A549 (cell line): ENCODE measurements around the gene KCNAB2. TPM values are rescaled to one million over a fixed set of nuclear protein-coding genes. Genes with fewer than 3 reads are reported as not detected.
A peak's percentile ranks its signal among the peaks of the same experiment; 100 is the strongest.

ENCODE experiments used
- ATAC-seq, 2 experiments: fragments of 200-7000 bp in 1 of 2; fragments of >200 bp in 1 of 2; cut with Nextera tagmentation in 1 of 2; cut with Tn5 transposase in 1 of 2; 3 replicates each; pipeline versions ENCODE4 v1.8.0 to v1.9.1; 2018 to 2020; ENCODE audit warnings: mild to moderate bottlenecking in 1 of 2, moderate library complexity in 1 of 2
- CTCF ChIA-PET: fragments of 300-600 bp; sonication (Branson Sonifier 250); formaldehyde crosslinking; extraction: SDS; loops from one replicate; lab custom pipeline; 2021; ENCODE audit warnings: antibody characterized with exemption, inconsistent platforms; lab: Yijun Ruan, JAX
- POLR2A ChIA-PET: fragments of 350-600 bp; formaldehyde crosslinking; extraction: SDS; loops from one replicate; lab custom pipeline; 2021; ENCODE audit warnings: antibody characterized with exemption, inconsistent platforms; lab: Yijun Ruan, JAX
- DNase-seq, 2 experiments: peaks; one replicate each; pipeline versions ENCODE4 v3.0.0 to v3.0.0-alpha.2; 2011 to 2016; ENCODE audit warnings: low read depth in 1 of 2, low spot score in 1 of 2
- FAIRE-seq: peaks from 2 replicates; lab custom pipeline; 2011; peaks lifted over from hg19 to GRCh38; lab: Jason Lieb, UNC
- H3K27ac ChIP-seq, 2 experiments: fragments of >200 bp; sonication (Bioruptor Twin); formaldehyde crosslinking; 3 replicates each; pipeline ENCODE4 v1.5.1; 2016 to 2017
- H3K4me1 ChIP-seq: fragments of >200 bp; sonication (Bioruptor Twin); formaldehyde crosslinking; 3 replicates; pipeline ENCODE4 v1.6.1; 2016
- H3K4me2 ChIP-seq: fragments of >200 bp; sonication (Bioruptor Twin); formaldehyde crosslinking; 3 replicates; pipeline ENCODE4 v1.6.1; 2016
- H3K4me3 ChIP-seq: fragments of >200 bp; sonication (Bioruptor Twin); formaldehyde crosslinking; 3 replicates; pipeline ENCODE4 v1.5.1; 2016
- H3K9me3 ChIP-seq: fragments of >200 bp; sonication (Bioruptor Twin); formaldehyde crosslinking; 3 replicates; pipeline ENCODE4 v1.6.1; 2016
- BHLHE40 ChIP-seq: IDR thresholded peaks from 2 replicates; pipeline ENCODE4 v1.6.1; 2012; ENCODE audit warnings: low read depth, low read length, inconsistent platforms
- E2F6 ChIP-seq: IDR thresholded peaks from 2 replicates; pipeline ENCODE4 v1.6.1; 2012; ENCODE audit warnings: low read depth, borderline replicate concordance
- EHF ChIP-seq: fragments of 250-450 bp; sonication (Bioruptor Pico); IDR thresholded peaks from 2 replicates; pipeline ENCODE4 v1.5.0; 2020; ENCODE audit warnings: mild to moderate bottlenecking
- EHMT2 ChIP-seq: fragments of 200-600 bp; sonication (generic); IDR thresholded peaks from 2 replicates; pipeline ENCODE4 v1.6.1; 2016; ENCODE audit warnings: antibody characterized with exemption, low read depth, mild to moderate bottlenecking, moderate library complexity
- EP300 ChIP-seq, 2 experiments: fragments of >200 bp; sonication (Bioruptor Twin); formaldehyde crosslinking; IDR thresholded peaks; 2 replicates in 1 of 2; 3 replicates in 1 of 2; pipeline ENCODE4 v1.6.1; 2016 to 2017
- ESRRA ChIP-seq: fragments of 150-350 bp; IDR thresholded peaks from 2 replicates; pipeline ENCODE4 v1.6.1; 2014; ENCODE audit warnings: mild to moderate bottlenecking, low read length, borderline replicate concordance
- FOSB ChIP-seq: fragments of 250-450 bp; sonication (Bioruptor Pico); IDR thresholded peaks from 2 replicates; pipeline ENCODE4 v1.5.0; 2020; ENCODE audit warnings: mild to moderate bottlenecking, moderate library complexity
- FOSL2 ChIP-seq, 2 experiments: fragments of 450-650 bp in 1 of 2; fragments of >200 bp in 1 of 2; sonication (Bioruptor Twin) in 1 of 2; formaldehyde crosslinking; IDR thresholded peaks; 2 replicates each; pipeline versions ENCODE4 v1.5.0 to v1.6.1; 2016 to 2020; ENCODE audit warnings: mild to moderate bottlenecking in 1 of 2, moderate library complexity in 1 of 2
- FOXS1 ChIP-seq: fragments of 250-450 bp; sonication (Bioruptor Pico); IDR thresholded peaks from 2 replicates; pipeline ENCODE4 v1.5.0; 2020; ENCODE audit warnings: mild to moderate bottlenecking, moderate library complexity
- GATA3 ChIP-seq: IDR thresholded peaks from 2 replicates; pipeline ENCODE4 v1.6.1; 2012; ENCODE audit warnings: borderline replicate concordance
- HDAC2 ChIP-seq: fragments of 200-600 bp; sonication (generic); IDR thresholded peaks from 2 replicates; pipeline ENCODE4 v1.6.1; 2016
- HES2 ChIP-seq: fragments of >200 bp; sonication (Bioruptor Twin); formaldehyde crosslinking; IDR thresholded peaks from 2 replicates; pipeline ENCODE4 v1.6.1; 2016
- HEYL ChIP-seq: fragments of 250-450 bp; sonication (Bioruptor Pico); IDR thresholded peaks from 2 replicates; pipeline ENCODE4 v1.8.0; 2021; ENCODE audit warnings: mild to moderate bottlenecking, moderate library complexity
- HOXB13 ChIP-seq: fragments of 250-450 bp; sonication (Bioruptor Pico); IDR thresholded peaks from 2 replicates; pipeline ENCODE4 v1.5.0; 2020; ENCODE audit warnings: low read depth, mild to moderate bottlenecking, moderate library complexity
- HOXB5 ChIP-seq: fragments of 250-450 bp; sonication (Bioruptor Pico); IDR thresholded peaks from 2 replicates; pipeline ENCODE4 v1.5.0; 2020; ENCODE audit warnings: mild to moderate bottlenecking, moderate library complexity
- JUNB ChIP-seq: fragments of >200 bp; sonication (Bioruptor Twin); formaldehyde crosslinking; IDR thresholded peaks from 2 replicates; pipeline ENCODE4 v1.6.1; 2016
- KDM1A ChIP-seq: fragments of 200-600 bp; sonication (generic); IDR thresholded peaks from 2 replicates; pipeline ENCODE4 v1.6.1; 2016; ENCODE audit warnings: low read depth, mild to moderate bottlenecking
- MAFK ChIP-seq: fragments of 450-650 bp; IDR thresholded peaks from 2 replicates; pipeline ENCODE4 v1.6.1; 2014; ENCODE audit not compliant: partially characterized antibody
- MYC ChIP-seq: IDR thresholded peaks from 2 replicates; pipeline ENCODE4 v1.6.1; 2012; ENCODE audit warnings: mild to moderate bottlenecking, inconsistent platforms, low read length, improper control_type of control experiment, borderline replicate concordance
- NFE2L2 ChIP-seq: fragments of 150-350 bp; conservative IDR thresholded peaks from 2 replicates; pipeline ENCODE4 v1.6.1; 2014; ENCODE audit warnings: low read length
- NPAS2 ChIP-seq: fragments of 250-450 bp; sonication (Bioruptor Pico); IDR thresholded peaks from 2 replicates; pipeline ENCODE4 v1.8.0; 2022; ENCODE audit warnings: mild to moderate bottlenecking, moderate library complexity, borderline replicate concordance
- PBX3 ChIP-seq: IDR thresholded peaks from 2 replicates; pipeline ENCODE4 v1.6.1; 2012
- PHF8 ChIP-seq: fragments of 200-600 bp; sonication (generic); IDR thresholded peaks from 2 replicates; pipeline ENCODE4 v1.6.1; 2016; ENCODE audit warnings: low read depth, mild to moderate bottlenecking, antibody characterized with exemption, moderate library complexity, borderline replicate concordance
- POLR2AphosphoS2 ChIP-seq: conservative IDR thresholded peaks from 2 replicates; pipeline ENCODE4 v1.6.1; 2012; ENCODE audit warnings: low read length, improper control_type of control experiment, inconsistent platforms
- RARB ChIP-seq: fragments of 250-450 bp; sonication (Bioruptor Pico); IDR thresholded peaks from 2 replicates; pipeline ENCODE4 v1.8.0; 2021; ENCODE audit warnings: mild to moderate bottlenecking, moderate library complexity
- RNF2 ChIP-seq: fragments of 200-600 bp; sonication (generic); IDR thresholded peaks from 2 replicates; pipeline ENCODE4 v1.6.1; 2016; ENCODE audit warnings: low read depth, mild to moderate bottlenecking, antibody characterized with exemption, moderate library complexity, borderline replicate concordance
- TFCP2L1 ChIP-seq: fragments of 250-450 bp; sonication (Bioruptor Pico); IDR thresholded peaks from 2 replicates; pipeline ENCODE4 v1.5.0; 2021; ENCODE audit warnings: mild to moderate bottlenecking
- ZFP36 ChIP-seq: fragments of 450-650 bp; IDR thresholded peaks from 2 replicates; pipeline ENCODE4 v1.6.1; 2014; ENCODE audit warnings: borderline replicate concordance; ENCODE audit not compliant: partially characterized antibody
- ZNF302 ChIP-seq: fragments of 250-450 bp; sonication (Bioruptor Pico); IDR thresholded peaks from 2 replicates; pipeline ENCODE4 v1.9.0; 2021; ENCODE audit warnings: inconsistent platforms, mild to moderate bottlenecking, moderate library complexity
- WGBS: methylation state at CpG from one replicate; pipeline ENCODE4 v1.1.6; 2017; ENCODE audit errors: missing lambda C conversion rate; 5-methylcytosine and 5-hydroxymethylcytosine counted together
- polyA plus RNA-seq, 4 experiments: library from polyadenylated mRNA; depleted of rRNA in 3 of 4; stranded (reverse); fragments of >200 nt; fragmentation: RNase III in 1 of 4; extraction: RNeasy Plus Mini Kit Qiagen cat#74134 plus additional on column Dnase treatment in 1 of 4; gene quantifications; 2 replicates in 3 of 4; 3 replicates in 1 of 4; pipeline ENCODE4 v1.2.3, GENCODE V29; 2011 to 2017
- TF ChIP-seq, protein P1 (sequence below): fragments of >200 bp; sonication (Bioruptor Twin); formaldehyde crosslinking; IDR thresholded peaks from 3 replicates; pipeline ENCODE4 v1.5.1; 2016
- TF ChIP-seq, protein P2 (sequence below): fragments of 250-450 bp; sonication (Bioruptor Pico); IDR thresholded peaks from 2 replicates; pipeline ENCODE4 v1.5.0; 2020; ENCODE audit warnings: low read depth, mild to moderate bottlenecking, moderate library complexity

Gene KCNAB2
- polyA plus RNA-seq, 2 of the 4 experiments (the other 2 are of a cell fraction): 7.3 to 9.9 TPM

DNA sequence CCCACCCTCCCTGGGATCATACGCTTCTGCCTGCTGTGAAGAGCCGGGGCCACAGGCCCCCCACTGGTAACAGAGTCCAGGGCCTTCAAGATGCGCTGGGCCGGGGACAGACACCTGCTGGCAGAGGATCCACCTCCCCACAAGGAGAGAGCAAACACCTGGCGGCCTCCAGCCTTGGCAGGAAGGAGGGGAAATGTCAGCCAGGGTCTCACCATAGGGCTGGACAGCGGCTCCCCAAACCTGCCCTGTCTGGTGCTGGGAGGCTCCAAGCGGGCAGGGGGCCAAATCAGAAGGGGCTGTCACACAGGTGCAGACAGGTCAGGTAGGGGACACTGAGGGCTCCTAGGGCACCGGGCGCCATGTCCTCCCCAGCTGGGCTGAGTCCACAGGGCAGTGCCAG lies 58.9 kb downstream of the KCNAB2 start:
- no peak for TF ChIP-seq HES2
- TF ChIP-seq NPAS2 (CRISPR knock-in tag): no peak
- no peak for TF ChIP-seq ESRRA
- no peak for TF ChIP-seq POLR2AphosphoS2
- no peak for TF ChIP-seq KDM1A
- TF ChIP-seq HDAC2: no peak
- no peak for TF ChIP-seq JUNB
- no peak for TF ChIP-seq PBX3
- TF ChIP-seq, protein P1, sequence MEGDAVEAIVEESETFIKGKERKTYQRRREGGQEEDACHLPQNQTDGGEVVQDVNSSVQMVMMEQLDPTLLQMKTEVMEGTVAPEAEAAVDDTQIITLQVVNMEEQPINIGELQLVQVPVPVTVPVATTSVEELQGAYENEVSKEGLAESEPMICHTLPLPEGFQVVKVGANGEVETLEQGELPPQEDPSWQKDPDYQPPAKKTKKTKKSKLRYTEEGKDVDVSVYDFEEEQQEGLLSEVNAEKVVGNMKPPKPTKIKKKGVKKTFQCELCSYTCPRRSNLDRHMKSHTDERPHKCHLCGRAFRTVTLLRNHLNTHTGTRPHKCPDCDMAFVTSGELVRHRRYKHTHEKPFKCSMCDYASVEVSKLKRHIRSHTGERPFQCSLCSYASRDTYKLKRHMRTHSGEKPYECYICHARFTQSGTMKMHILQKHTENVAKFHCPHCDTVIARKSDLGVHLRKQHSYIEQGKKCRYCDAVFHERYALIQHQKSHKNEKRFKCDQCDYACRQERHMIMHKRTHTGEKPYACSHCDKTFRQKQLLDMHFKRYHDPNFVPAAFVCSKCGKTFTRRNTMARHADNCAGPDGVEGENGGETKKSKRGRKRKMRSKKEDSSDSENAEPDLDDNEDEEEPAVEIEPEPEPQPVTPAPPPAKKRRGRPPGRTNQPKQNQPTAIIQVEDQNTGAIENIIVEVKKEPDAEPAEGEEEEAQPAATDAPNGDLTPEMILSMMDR: no peak
- TF ChIP-seq NFE2L2: no peak
- TF ChIP-seq, protein P2, sequence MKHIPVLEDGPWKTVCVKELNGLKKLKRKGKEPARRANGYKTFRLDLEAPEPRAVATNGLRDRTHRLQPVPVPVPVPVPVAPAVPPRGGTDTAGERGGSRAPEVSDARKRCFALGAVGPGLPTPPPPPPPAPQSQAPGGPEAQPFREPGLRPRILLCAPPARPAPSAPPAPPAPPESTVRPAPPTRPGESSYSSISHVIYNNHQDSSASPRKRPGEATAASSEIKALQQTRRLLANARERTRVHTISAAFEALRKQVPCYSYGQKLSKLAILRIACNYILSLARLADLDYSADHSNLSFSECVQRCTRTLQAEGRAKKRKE: no peak
- TF ChIP-seq PHF8: no peak
- TF ChIP-seq FOXS1 (CRISPR knock-in tag): no peak
- TF ChIP-seq BHLHE40: no peak
- TF ChIP-seq TFCP2L1 (CRISPR knock-in tag): no peak
- TF ChIP-seq EHF (CRISPR knock-in tag): no peak
- TF ChIP-seq EP300 (IDR thresholded peaks at IDR 0.05): no peak
- TF ChIP-seq ZFP36: no peak
- no peak for TF ChIP-seq EHMT2
- CTCF ChIA-PET: interaction anchor here (1.3 to 1.4 kb wide), 2 partner anchors 10 to 67 kb away, joined by 4 to 5 read pairs; no protein-coding TSS in a partner anchor
- H3K4me3 ChIP-seq: no peak overlapping the region
- H3K4me2 ChIP-seq: no peak overlapping the region
- WGBS: 100% methylated on average over 1 of the region's 9 CpGs
- FAIRE-seq (no peak), ATAC-seq (no peak), DNase-seq (no peak)
- H3K9me3 ChIP-seq: no peaks in the 10 kb centered on the region
- POLR2A ChIA-PET: no interaction called here
- H3K4me1 ChIP-seq: no peaks in the 10 kb centered on the region
- H3K27ac ChIP-seq: no peak overlapping the region

DNA sequence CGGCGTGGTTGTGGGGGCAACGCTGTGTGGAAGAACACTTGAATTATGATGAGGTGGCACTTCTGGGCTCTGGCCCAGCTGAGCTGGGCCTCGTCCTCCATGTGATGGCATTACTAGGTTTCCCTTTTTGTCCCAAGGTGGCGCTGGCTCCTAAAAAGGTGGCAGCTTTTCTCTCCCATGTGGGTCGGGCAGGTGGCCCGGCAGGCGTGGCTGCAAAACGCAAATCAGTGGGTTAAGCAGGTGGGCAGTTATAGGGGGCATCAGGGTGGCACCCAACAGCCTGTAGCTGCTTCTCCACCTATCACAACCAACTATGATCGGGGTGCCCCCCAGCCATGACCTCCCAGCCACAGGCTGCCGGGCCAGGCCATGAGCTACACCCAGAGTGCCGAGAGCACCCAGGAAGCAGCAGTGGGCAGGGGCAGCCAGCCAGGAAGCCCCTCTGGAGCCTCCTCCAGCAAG lies 59.6 kb downstream of the KCNAB2 start:
- WGBS: 27% methylated on average over 10 of the region's 12 CpGs
- POLR2A ChIA-PET: no interaction called here
- H3K4me1 ChIP-seq: no peaks in the 10 kb centered on the region
- no peak overlapping the region for H3K4me2 ChIP-seq
- no peak overlapping the region for H3K4me3 ChIP-seq
- no peak for DNase-seq
- FAIRE-seq: no peak
- no peak overlapping the region for H3K27ac ChIP-seq
- TF ChIP-seq ZNF302 (CRISPR knock-in tag) (no peak), EHF (CRISPR knock-in tag) (no peak), MAFK (peak; percentile 85)
- ATAC-seq: no peak
- CTCF ChIA-PET: interaction anchor here (1.3 to 1.4 kb wide), 2 partner anchors 10 to 66 kb away, joined by 4 to 5 read pairs; no protein-coding TSS in a partner anchor
- H3K9me3 ChIP-seq: no peaks in the 10 kb centered on the region

GRCh38 chr1:6105763-6106162 lies 60.1 kb downstream of the KCNAB2 start:
- Histone ChIP-seq H3K27ac (no peak overlapping the region), H3K4me2 (no peak overlapping the region), H3K4me3 (no peak overlapping the region), H3K9me3 (no peaks in the 10 kb centered on the region), H3K4me1 (no peaks in the 10 kb centered on the region)
- no peak for ATAC-seq
- DNase-seq: no peak
- ChIA-PET POLR2A (no interaction called here), CTCF (interaction anchor here (1.3 to 1.4 kb wide), 3 partner anchors 11 to 141 kb away, joined by 4 to 5 read pairs (median 4); no protein-coding TSS in a partner anchor)
- no CpG with 5 or more reads among the region's 7 CpGs for WGBS
- no peak for FAIRE-seq
- TF ChIP-seq RARB (no peak), HEYL (CRISPR knock-in tag) (no peak), HOXB5 (CRISPR knock-in tag) (no peak), HOXB13 (CRISPR knock-in tag) (no peak), FOSB (CRISPR knock-in tag) (no peak), RNF2 (no peak), ZFP36 (no peak), MYC (no peak), MAFK (no peak), PBX3 (no peak), E2F6 (no peak), FOSL2 (IDR thresholded peaks at IDR 0.05) (no peak), FOSL2 (CRISPR knock-in tag; IDR thresholded peaks at IDR 0.05) (no peak), ESRRA (no peak), GATA3 (no peak)
